Endothelial cell of umbilical vein (primary cell): Measurements from ENCODE around the gene ABCA9. TPM values are rescaled to one million over a fixed set of nuclear protein-coding genes. Genes with fewer than 3 reads are reported as not detected.

ENCODE experiments used
- BruUV-seq: library from RNA; stranded (reverse); fragments of 400-500 nt; replicated peaks from 2 replicates; lab custom pipeline; 2021; lab: Mats Ljungman, UMichigan
- CTCF ChIA-PET: fragments of 300-600, 350-600 bp; sonication (Branson Sonifier 250); formaldehyde crosslinking; loops from one replicate; lab custom pipeline; 2021; ENCODE audit warnings: antibody characterized with exemption, inconsistent platforms; lab: Charles Lee
- POLR2A ChIA-PET: fragments of 300-600, 350-600 bp; sonication (Branson Sonifier 250); formaldehyde crosslinking; loops from one replicate; lab custom pipeline; 2021; ENCODE audit warnings: antibody characterized with exemption, inconsistent platforms; lab: Charles Lee
- DNase-seq: peaks from one replicate; pipeline ENCODE4 v3.0.0-alpha.2; 2011; ENCODE audit warnings: low read depth, low spot score
- FAIRE-seq: peaks from 2 replicates; lab custom pipeline; 2011; peaks lifted over from hg19 to GRCh38; lab: Jason Lieb, UNC
- H2AFZ ChIP-seq: 2 replicates; pipeline ENCODE4 v1.6.0; 2012; ENCODE audit warnings: low read depth, low read length, control low read depth, inconsistent platforms
- H3K27ac ChIP-seq: 2 replicates; pipeline ENCODE4 v1.5.1; 2011; ENCODE audit warnings: low read depth, mild to moderate bottlenecking, control low read depth, low read length, moderate library complexity; ENCODE audit not compliant: insufficient read depth
- H3K27me3 ChIP-seq, 2 experiments: 2 replicates each; pipeline versions ENCODE4 v1.6.0 to v1.6.1; 2011; ENCODE audit warnings: low read length in 2 of 2, mixed read lengths in 1 of 2; ENCODE audit not compliant: control insufficient read depth in 2 of 2, insufficient read depth in 2 of 2
- H3K36me3 ChIP-seq, 2 experiments: 2 replicates in 1 of 2; 3 replicates in 1 of 2; pipeline ENCODE4 v1.5.1; 2011; ENCODE audit warnings: low read length in 2 of 2, mild to moderate bottlenecking in 1 of 2, moderate library complexity in 1 of 2; ENCODE audit not compliant: control insufficient read depth in 2 of 2, insufficient read depth in 2 of 2; ENCODE audit errors: extremely low read depth in 1 of 2
- H3K4me1 ChIP-seq: 3 replicates; pipeline ENCODE4 v1.5.1; 2011; ENCODE audit warnings: mild to moderate bottlenecking, low read length; ENCODE audit not compliant: control insufficient read depth, insufficient read depth; ENCODE audit errors: extremely low read depth
- H3K4me2 ChIP-seq: 2 replicates; pipeline ENCODE4 v1.6.1; 2011; ENCODE audit warnings: low read length, control low read depth, mixed read lengths; ENCODE audit not compliant: insufficient read depth
- H3K4me3 ChIP-seq, 3 experiments: fragments of 200-600 bp in 1 of 3; sonication (generic), shearing (Covaris generic) in 1 of 3; replicated peaks in 1 of 3; 2 replicates each; pipeline ENCODE4 v1.5.1; 2011 to 2016; ENCODE audit warnings: control low read depth in 3 of 3, low read length in 3 of 3, mild to moderate bottlenecking in 2 of 3, inconsistent platforms in 1 of 3, low read depth in 1 of 3, moderate library complexity in 1 of 3; ENCODE audit not compliant: insufficient read depth in 1 of 3
- H3K79me2 ChIP-seq: 2 replicates; pipeline ENCODE4 v1.6.0; 2012; ENCODE audit warnings: low read length, inconsistent platforms; ENCODE audit not compliant: control insufficient read depth, insufficient read depth
- H3K9ac ChIP-seq: replicated peaks from 2 replicates; pipeline ENCODE3; 2011; ENCODE audit warnings: low read length, control low read depth; ENCODE audit not compliant: insufficient read depth; ENCODE audit errors: extremely low read depth
- H3K9me1 ChIP-seq: replicated peaks from 3 replicates; pipeline ENCODE4 v1.6.0; 2011; ENCODE audit warnings: mild to moderate bottlenecking, low read length; ENCODE audit not compliant: control insufficient read depth, insufficient read depth; ENCODE audit errors: extremely low read depth
- H3K9me3 ChIP-seq: replicated peaks from 2 replicates; pipeline ENCODE4 v1.5.1; 2012; ENCODE audit warnings: low read length, inconsistent platforms; ENCODE audit not compliant: control insufficient read depth, insufficient read depth
- H4K20me1 ChIP-seq: replicated peaks from 2 replicates; pipeline ENCODE3; 2011; ENCODE audit warnings: mild to moderate bottlenecking, low read length; ENCODE audit not compliant: control insufficient read depth, insufficient read depth; ENCODE audit errors: extremely low read depth
- EZH2 ChIP-seq: IDR thresholded peaks from 2 replicates; pipeline ENCODE4 v1.6.1; 2012; ENCODE audit warnings: borderline replicate concordance, low read depth, mild to moderate bottlenecking, moderate library complexity, low read length, inconsistent platforms; ENCODE audit not compliant: severe bottlenecking
- FOS ChIP-seq: IDR thresholded peaks from 2 replicates; pipeline ENCODE4 v1.6.1; 2011; ENCODE audit warnings: mild to moderate bottlenecking, low read length, moderate library complexity, borderline replicate concordance; ENCODE audit not compliant: insufficient read depth
- GATA2 ChIP-seq: IDR thresholded peaks from 2 replicates; pipeline ENCODE4 v1.7.0; 2011; ENCODE audit warnings: low read depth, mild to moderate bottlenecking, moderate library complexity, mixed read lengths, low read length; ENCODE audit not compliant: insufficient read length, insufficient read depth
- POLR2AphosphoS5 ChIP-seq: IDR thresholded peaks from 2 replicates; pipeline ENCODE4 v1.6.1; 2012; ENCODE audit warnings: low read depth, mild to moderate bottlenecking, control low read depth, low read length, moderate library complexity; ENCODE audit not compliant: insufficient read depth
- dilution Hi-C: fragments of 300-500 bp; cut with MboI; formaldehyde crosslinking; loops from one replicate; pipeline ENCODE4 v1.15.0; 2019; ENCODE audit warnings: low sequenced_read_pairs; ENCODE audit not compliant: extremely low pct_ligation_motif_present
- intact Hi-C: fragments of 100-400 bp; cut with micrococcal nuclease; formaldehyde crosslinking; loops from one replicate; pipeline ENCODE4 v1.10.0; 2022
- polyA plus RNA-seq, 4 experiments: library from polyadenylated mRNA; depleted of rRNA in 3 of 4; stranded (reverse) in 3 of 4; unstranded in 1 of 4; fragments of >200 nt; gene quantifications; 2 replicates each; pipeline versions ENCODE4 v1.2.1 to v1.2.3, GENCODE V29; 2011 to 2012; ENCODE audit warnings: missing spikeins in 1 of 4
- total RNA-seq: library from RNA; stranded (reverse); gene quantifications from 2 replicates; pipeline ENCODE4 v1.2.3, GENCODE V29; 2021
- TF ChIP-seq, protein P1 (sequence below): IDR thresholded peaks from 2 replicates; pipeline ENCODE4 v1.6.1; 2011; ENCODE audit not compliant: insufficient read depth, insufficient read length
- TF ChIP-seq, protein P2 (sequence below), 2 donors: IDR thresholded peaks; 1 replicate in 1 of 2; 2 replicates in 1 of 2; pipeline ENCODE4 v1.5.1; 2011; ENCODE audit warnings: low read length in 2 of 2, mild to moderate bottlenecking in 2 of 2, moderate library complexity in 2 of 2, control low read depth in 1 of 2, inconsistent platforms in 1 of 2, low read depth in 1 of 2; ENCODE audit not compliant: insufficient read depth in 1 of 2; ENCODE audit errors: extremely low read depth in 1 of 2

The ABCA9 gene
- total and polyA plus RNA-seq, 2 donors (not counting 3 experiments of a cell fraction or from before 2014, with no cell fraction given), result 2.7 to 7.7 TPM

DNA sequence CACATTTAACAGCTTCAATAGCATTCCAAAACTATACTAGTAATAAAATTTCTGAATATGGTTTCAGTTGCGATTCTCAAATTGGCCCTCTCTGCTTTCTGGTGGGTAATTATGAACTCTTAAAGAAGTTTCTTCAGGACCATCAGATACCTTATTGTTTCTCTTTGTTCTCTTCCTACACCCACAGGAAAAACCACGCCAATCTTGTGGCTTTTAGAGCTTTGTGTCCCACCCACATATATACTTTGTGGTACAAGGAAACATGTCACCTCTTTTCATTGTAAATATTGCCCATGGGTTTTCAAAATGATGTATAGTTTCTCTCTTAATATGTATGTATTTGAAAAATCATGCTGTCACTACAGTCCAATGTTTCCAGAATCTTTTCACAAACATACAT is 12.1 kb downstream of the ABCA9 start:
- no peaks in the 10 kb centered on the region for H3K79me2 ChIP-seq
- H3K4me2 ChIP-seq, result peak overlapping the region; percentile 22
- no peaks in the 10 kb centered on the region for H4K20me1 ChIP-seq
- peaks cover 35% of the 10 kb centered on the region for H3K4me1 ChIP-seq
- peak overlapping the region; percentile 69 for H3K9ac ChIP-seq
- dilution Hi-C loops, result no loop called here
- H3K4me3 ChIP-seq, result no peak overlapping the region
- no TSS peak for BruUV-seq
- H3K36me3 ChIP-seq, result no peaks in the 10 kb centered on the region
- ChIA-PET POLR2A (no interaction called here), CTCF (no interaction called here)
- no peaks in the 10 kb centered on the region for H3K27me3 ChIP-seq
- H2AFZ ChIP-seq, result peak overlapping the region; percentile 9
- peak overlapping the region; percentile 95 for H3K27ac ChIP-seq
- TF ChIP-seq GATA2, result no peak
- no peak for TF ChIP-seq EZH2
- TF ChIP-seq, protein P1, sequence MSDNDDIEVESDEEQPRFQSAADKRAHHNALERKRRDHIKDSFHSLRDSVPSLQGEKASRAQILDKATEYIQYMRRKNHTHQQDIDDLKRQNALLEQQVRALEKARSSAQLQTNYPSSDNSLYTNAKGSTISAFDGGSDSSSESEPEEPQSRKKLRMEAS, result no peak
- TF ChIP-seq POLR2AphosphoS5, result no peak
- TF ChIP-seq, protein P2, sequence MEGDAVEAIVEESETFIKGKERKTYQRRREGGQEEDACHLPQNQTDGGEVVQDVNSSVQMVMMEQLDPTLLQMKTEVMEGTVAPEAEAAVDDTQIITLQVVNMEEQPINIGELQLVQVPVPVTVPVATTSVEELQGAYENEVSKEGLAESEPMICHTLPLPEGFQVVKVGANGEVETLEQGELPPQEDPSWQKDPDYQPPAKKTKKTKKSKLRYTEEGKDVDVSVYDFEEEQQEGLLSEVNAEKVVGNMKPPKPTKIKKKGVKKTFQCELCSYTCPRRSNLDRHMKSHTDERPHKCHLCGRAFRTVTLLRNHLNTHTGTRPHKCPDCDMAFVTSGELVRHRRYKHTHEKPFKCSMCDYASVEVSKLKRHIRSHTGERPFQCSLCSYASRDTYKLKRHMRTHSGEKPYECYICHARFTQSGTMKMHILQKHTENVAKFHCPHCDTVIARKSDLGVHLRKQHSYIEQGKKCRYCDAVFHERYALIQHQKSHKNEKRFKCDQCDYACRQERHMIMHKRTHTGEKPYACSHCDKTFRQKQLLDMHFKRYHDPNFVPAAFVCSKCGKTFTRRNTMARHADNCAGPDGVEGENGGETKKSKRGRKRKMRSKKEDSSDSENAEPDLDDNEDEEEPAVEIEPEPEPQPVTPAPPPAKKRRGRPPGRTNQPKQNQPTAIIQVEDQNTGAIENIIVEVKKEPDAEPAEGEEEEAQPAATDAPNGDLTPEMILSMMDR (IDR thresholded peaks at IDR 0.05; ENCODE audit: extremely low read depth in 1 of 2, insufficient read depth in 1 of 2, low read depth in 1 of 2, low read length in 2 of 2), result no peak
- no peak for TF ChIP-seq FOS
- FAIRE-seq, result no peak
- intact Hi-C loops, result loop anchor here (5.0 kb wide), 1 partner anchor 129 kb away; no protein-coding TSS in a partner anchor
- H3K9me3 ChIP-seq, result no peaks in the 10 kb centered on the region
- no peak for DNase-seq
- H3K9me1 ChIP-seq, result no peaks in the 10 kb centered on the region
